Liver (tissue), 3 donors: ENCODE results near the gene SRRD.

ENCODE experiments used
- CTCF ChIP-seq: fragments of 150-350 bp; IDR thresholded peaks from 2 replicates; pipeline ENCODE4 v1.5.1; 2017; ENCODE audit warnings: improper control_type of control experiment, low read depth, low read length; ENCODE audit not compliant: missing input control
- EGR1 ChIP-seq, 2 donors: IDR thresholded peaks; 2 replicates each; pipeline ENCODE4 v1.6.1; 2016 to 2018; ENCODE audit warnings: antibody characterized with exemption in 2 of 2, low read depth in 2 of 2
- GABPA ChIP-seq, 2 donors: IDR thresholded peaks in 1 of 2; conservative IDR thresholded peaks in 1 of 2; 2 replicates each; pipeline ENCODE4 v1.6.1; 2016; ENCODE audit warnings: antibody characterized with exemption in 2 of 2, mild to moderate bottlenecking in 1 of 2, moderate library complexity in 1 of 2
- REST ChIP-seq: IDR thresholded peaks from 2 replicates; pipeline ENCODE4 v1.6.1; 2016; ENCODE audit warnings: antibody characterized with exemption, mild to moderate bottlenecking
- TAF1 ChIP-seq: conservative IDR thresholded peaks from 2 replicates; pipeline ENCODE4 v1.6.1; 2016; ENCODE audit warnings: antibody characterized with exemption, mild to moderate bottlenecking
- YY1 ChIP-seq: IDR thresholded peaks from 2 replicates; pipeline ENCODE4 v1.6.1; 2016; ENCODE audit warnings: antibody characterized with exemption, mild to moderate bottlenecking
- donor health status: healthy.
- donor health status: healthy.

- TF ChIP-seq CTCF (no peak), YY1 (no peak), GABPA (IDR thresholded peaks at IDR 0.05 in 1 of 2, conservative IDR thresholded peaks at IDR 0.05 in 1 of 2) (no peak), REST (no peak), TAF1 (no peak), EGR1 (IDR thresholded peaks at IDR 0.05; ENCODE audit: low read depth in 2 of 2) (no peak)
Measured at GRCh38 chr22:26439559-26439958, 44.1 kb upstream of the SRRD start.
